ENCODE results near the gene MYLK.
"Not testable (repeated sequence)": the region's sequence is repeated elsewhere in the genome, so short reads cannot be mapped to it uniquely, and the experiment has no call there.

The MYLK gene

GRCh38 chr3:123702720-123703119 is 181.4 kb downstream of the MYLK start:
- no peak for DNase-seq (ENCODE audit: extremely low read depth, insufficient read length)
- H3K36me3 ChIP-seq (ENCODE audit: control insufficient read depth, insufficient read depth, low read length): no peaks in the 10 kb centered on the region
- H3K27me3 ChIP-seq (replicated peaks; ENCODE audit: control insufficient read depth, insufficient read depth, low read length): no peaks in the 10 kb centered on the region; the same call in 1 of the 2 replicates
- no peak overlapping the region for H3K4me3 ChIP-seq (replicated peaks; ENCODE audit: low read depth, low read length)
- TF ChIP-seq CTCF (IDR thresholded peaks at IDR 0.05; ENCODE audit: insufficient read depth, low read length, poor library complexity, severe bottlenecking): no peak

GRCh38 chr3:123702057-123702456 is 182.1 kb downstream of the MYLK start:
- DNase-seq (ENCODE audit: extremely low read depth, insufficient read length); H3K4me3 ChIP-seq (replicated peaks; ENCODE audit: low read depth, low read length); H3K36me3 ChIP-seq (ENCODE audit: control insufficient read depth, insufficient read depth, low read length); H3K27me3 ChIP-seq (replicated peaks; ENCODE audit: control insufficient read depth, insufficient read depth, low read length): not testable (repeated sequence)
- peak; percentile 45 for TF ChIP-seq CTCF (IDR thresholded peaks at IDR 0.05; ENCODE audit: insufficient read depth, low read length, poor library complexity, severe bottlenecking)

GRCh38 chr3:123700791-123701722 is 183.1 kb downstream of the MYLK start:
- no peaks in the 10 kb centered on the region; the same call in 1 of the 2 replicates for H3K27me3 ChIP-seq (replicated peaks; ENCODE audit: control insufficient read depth, insufficient read depth, low read length)

GRCh38 chr3:123698813-123699212 is 185.3 kb downstream of the MYLK start:
- H3K4me3 ChIP-seq (replicated peaks; ENCODE audit: low read depth, low read length): no peak overlapping the region
- H3K27me3 ChIP-seq (replicated peaks; ENCODE audit: control insufficient read depth, insufficient read depth, low read length): no peaks in the 10 kb centered on the region; the same call in 1 of the 2 replicates
- TF ChIP-seq CTCF (IDR thresholded peaks at IDR 0.05; ENCODE audit: insufficient read depth, low read length, poor library complexity, severe bottlenecking): no peak
- no peaks in the 10 kb centered on the region for H3K36me3 ChIP-seq (ENCODE audit: control insufficient read depth, insufficient read depth, low read length)
- no peak for DNase-seq (ENCODE audit: extremely low read depth, insufficient read length)

More at GRCh38 chr3:123700791-123701722, 183.1 kb downstream of the MYLK start:
- no peaks in the 10 kb centered on the region for H3K36me3 ChIP-seq (ENCODE audit: control insufficient read depth, insufficient read depth, low read length)
- TF ChIP-seq CTCF (IDR thresholded peaks at IDR 0.05; ENCODE audit: insufficient read depth, low read length, poor library complexity, severe bottlenecking): no peak
- no peak overlapping the region for H3K4me3 ChIP-seq (replicated peaks; ENCODE audit: low read depth, low read length)
- DNase-seq (ENCODE audit: extremely low read depth, insufficient read length): no peak

- DNase-seq (ENCODE audit: extremely low read depth, insufficient read length): no peak
- H3K36me3 ChIP-seq (ENCODE audit: control insufficient read depth, insufficient read depth, low read length): no peaks in the 10 kb centered on the region
- no peak overlapping the region for H3K4me3 ChIP-seq (replicated peaks; ENCODE audit: low read depth, low read length)
- no peak for TF ChIP-seq CTCF (IDR thresholded peaks at IDR 0.05; ENCODE audit: insufficient read depth, low read length, poor library complexity, severe bottlenecking)
- H3K27me3 ChIP-seq (replicated peaks; ENCODE audit: control insufficient read depth, insufficient read depth, low read length): no peaks in the 10 kb centered on the region; the same call in 1 of the 2 replicates
Measured at GRCh38 chr3:123696808-123697207, 187.3 kb downstream of the MYLK start.

Data from GM06990 (cell line).